ENCODE data around the gene EGFLAM. TPM values are rescaled to one million over a fixed set of nuclear protein-coding genes. Genes with fewer than 3 reads are reported as not detected.

Gene EGFLAM
- total and polyA plus RNA-seq, 2 of the 4 experiments (the other 2 are of a cell fraction): 0.77 to 1.1 TPM

DNA sequence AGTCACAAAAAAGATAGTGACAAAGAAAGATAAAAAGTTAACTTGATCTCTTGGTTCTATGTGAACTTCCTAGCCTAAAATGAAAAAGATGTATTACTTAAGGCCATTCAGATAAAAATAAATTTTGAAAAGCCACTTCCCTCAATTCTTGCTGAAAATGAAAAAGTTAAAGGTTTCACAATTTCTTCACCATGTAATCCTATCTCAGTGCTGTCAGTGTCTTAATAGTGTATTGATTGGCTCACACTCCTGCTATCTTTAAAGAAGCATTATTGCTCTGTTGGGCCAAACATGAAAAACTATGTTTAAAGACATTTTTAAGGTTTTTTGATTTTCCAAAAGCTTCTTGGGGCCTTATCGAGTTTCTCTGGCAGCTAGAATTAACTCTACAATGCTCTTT, 18.1 kb upstream of the EGFLAM start:
- no peaks in the 10 kb centered on the region for H3K36me3 ChIP-seq (ENCODE audit: control insufficient read depth, insufficient read depth, low read length)
- intact Hi-C loops (cut with micrococcal nuclease): no loop called here
- H3K56ac ChIP-seq (ENCODE audit: extremely low read depth, insufficient read depth, low read length): no peak overlapping the region
- H3K27ac ChIP-seq (ENCODE audit: insufficient read depth, low read length): no peak overlapping the region
- no peak for DNase-seq
- ATAC-seq (ENCODE audit: low read depth): no peak
- POLR2A ChIA-PET (ENCODE audit: unreplicated experiment): no interaction called here
- no peaks in the 10 kb centered on the region for H3K4me1 ChIP-seq (ENCODE audit: control insufficient read depth, insufficient read depth, low read length)
- H2BK15ac ChIP-seq (ENCODE audit: low read depth, low read length): no peak overlapping the region
- no peak overlapping the region for H2AFZ ChIP-seq (replicated peaks; ENCODE audit: low read length, poor library complexity)
- H4K5ac ChIP-seq (ENCODE audit: low read depth, low read length): no peak overlapping the region
- no peak overlapping the region for H2AK5ac ChIP-seq (ENCODE audit: low read depth, low read length)
- CTCF ChIA-PET: no interaction called here
- H2BK20ac ChIP-seq (ENCODE audit: low read depth, low read length): no peak overlapping the region
- dilution Hi-C loops (cut with HindIII; ENCODE audit: low sequenced_read_pairs, unreplicated experiment): no loop called here
- no peak overlapping the region for H4K91ac ChIP-seq (ENCODE audit: insufficient read depth, low read depth, low read length)
- H3K14ac ChIP-seq (replicated peaks; ENCODE audit: low read depth, low read length): no peak overlapping the region
- peaks cover 4% of the 10 kb centered on the region; the same call in 1 of the 2 replicates for H3K27me3 ChIP-seq (ENCODE audit: control insufficient read depth, insufficient read depth, low read length)
- no peak overlapping the region for H3K18ac ChIP-seq (ENCODE audit: low read depth, low read length)
- H2BK120ac ChIP-seq (ENCODE audit: low read depth, low read length): no peak overlapping the region
- BruUV-seq (replicated peaks): no TSS peak
- WGBS, 2 experiments (ENCODE audit: extremely low coverage in 2 of 2, insufficient read length in 1 of 2): no CpG with 5 or more reads among the region's 1 CpG
- H3K4ac ChIP-seq (ENCODE audit: low read depth, low read length): no peak overlapping the region
- no peaks in the 10 kb centered on the region for H3K9me1 ChIP-seq (ENCODE audit: insufficient read depth, low read length)
- H3K4me2 ChIP-seq (ENCODE audit: low read depth, low read length): no peak overlapping the region
- TF ChIP-seq MAFK (IDR thresholded peaks at IDR 0.05; ENCODE audit: low read depth, low read length) (no peak), RFX5 (IDR thresholded peaks at IDR 0.05; ENCODE audit: low read depth, low read length) (no peak), SMC3 (IDR thresholded peaks at IDR 0.05; ENCODE audit: low read depth, low read length) (no peak), MAZ (IDR thresholded peaks at IDR 0.05; ENCODE audit: borderline replicate concordance, low read depth, low read length) (no peak), POLR2A (IDR thresholded peaks at IDR 0.05; ENCODE audit: low read depth, low read length) (no peak), CEBPB (IDR thresholded peaks at IDR 0.05; ENCODE audit: low read depth, low read length) (no peak), BHLHE40 (IDR thresholded peaks at IDR 0.05; ENCODE audit: low read depth, low read length) (no peak), CHD1 (IDR thresholded peaks at IDR 0.05; ENCODE audit: low read depth, low read length) (no peak), FOS (IDR thresholded peaks at IDR 0.05; ENCODE audit: low read depth, low read length) (no peak), RAD21 (IDR thresholded peaks at IDR 0.05; ENCODE audit: low read length) (no peak), MXI1 (IDR thresholded peaks at IDR 0.05; ENCODE audit: borderline replicate concordance, low read depth, low read length) (no peak)
- TF ChIP-seq, protein P1, sequence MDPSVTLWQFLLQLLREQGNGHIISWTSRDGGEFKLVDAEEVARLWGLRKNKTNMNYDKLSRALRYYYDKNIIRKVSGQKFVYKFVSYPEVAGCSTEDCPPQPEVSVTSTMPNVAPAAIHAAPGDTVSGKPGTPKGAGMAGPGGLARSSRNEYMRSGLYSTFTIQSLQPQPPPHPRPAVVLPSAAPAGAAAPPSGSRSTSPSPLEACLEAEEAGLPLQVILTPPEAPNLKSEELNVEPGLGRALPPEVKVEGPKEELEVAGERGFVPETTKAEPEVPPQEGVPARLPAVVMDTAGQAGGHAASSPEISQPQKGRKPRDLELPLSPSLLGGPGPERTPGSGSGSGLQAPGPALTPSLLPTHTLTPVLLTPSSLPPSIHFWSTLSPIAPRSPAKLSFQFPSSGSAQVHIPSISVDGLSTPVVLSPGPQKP (IDR thresholded peaks at IDR 0.05; ENCODE audit: borderline replicate concordance, low read depth, low read length): no peak
- TF ChIP-seq, protein P2, sequence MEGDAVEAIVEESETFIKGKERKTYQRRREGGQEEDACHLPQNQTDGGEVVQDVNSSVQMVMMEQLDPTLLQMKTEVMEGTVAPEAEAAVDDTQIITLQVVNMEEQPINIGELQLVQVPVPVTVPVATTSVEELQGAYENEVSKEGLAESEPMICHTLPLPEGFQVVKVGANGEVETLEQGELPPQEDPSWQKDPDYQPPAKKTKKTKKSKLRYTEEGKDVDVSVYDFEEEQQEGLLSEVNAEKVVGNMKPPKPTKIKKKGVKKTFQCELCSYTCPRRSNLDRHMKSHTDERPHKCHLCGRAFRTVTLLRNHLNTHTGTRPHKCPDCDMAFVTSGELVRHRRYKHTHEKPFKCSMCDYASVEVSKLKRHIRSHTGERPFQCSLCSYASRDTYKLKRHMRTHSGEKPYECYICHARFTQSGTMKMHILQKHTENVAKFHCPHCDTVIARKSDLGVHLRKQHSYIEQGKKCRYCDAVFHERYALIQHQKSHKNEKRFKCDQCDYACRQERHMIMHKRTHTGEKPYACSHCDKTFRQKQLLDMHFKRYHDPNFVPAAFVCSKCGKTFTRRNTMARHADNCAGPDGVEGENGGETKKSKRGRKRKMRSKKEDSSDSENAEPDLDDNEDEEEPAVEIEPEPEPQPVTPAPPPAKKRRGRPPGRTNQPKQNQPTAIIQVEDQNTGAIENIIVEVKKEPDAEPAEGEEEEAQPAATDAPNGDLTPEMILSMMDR (conservative IDR thresholded peaks at IDR 0.05; ENCODE audit: low read depth, low read length): no peak
- TF ChIP-seq, protein P3, sequence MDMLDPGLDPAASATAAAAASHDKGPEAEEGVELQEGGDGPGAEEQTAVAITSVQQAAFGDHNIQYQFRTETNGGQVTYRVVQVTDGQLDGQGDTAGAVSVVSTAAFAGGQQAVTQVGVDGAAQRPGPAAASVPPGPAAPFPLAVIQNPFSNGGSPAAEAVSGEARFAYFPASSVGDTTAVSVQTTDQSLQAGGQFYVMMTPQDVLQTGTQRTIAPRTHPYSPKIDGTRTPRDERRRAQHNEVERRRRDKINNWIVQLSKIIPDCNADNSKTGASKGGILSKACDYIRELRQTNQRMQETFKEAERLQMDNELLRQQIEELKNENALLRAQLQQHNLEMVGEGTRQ (IDR thresholded peaks at IDR 0.05; ENCODE audit: low read depth, low read length): no peak
- H3K9me3 ChIP-seq (ENCODE audit: control insufficient read depth, insufficient read depth, low read length): no peaks in the 10 kb centered on the region
- H4K20me1 ChIP-seq (ENCODE audit: insufficient read depth, low read length): no peaks in the 10 kb centered on the region
- no peak overlapping the region for H3K9ac ChIP-seq (ENCODE audit: low read depth, low read length)
- H3K79me1 ChIP-seq (ENCODE audit: low read depth in 1 of 2, low read length in 2 of 2): no peaks in the 10 kb centered on the region
- no peak overlapping the region for H2BK5ac ChIP-seq (ENCODE audit: low read depth, low read length, poor library complexity, severe bottlenecking)
- no peak overlapping the region for H3K23ac ChIP-seq (ENCODE audit: low read depth, low read length)
- no peak overlapping the region for H2AK9ac ChIP-seq (replicated peaks; ENCODE audit: low read depth, low read length, poor library complexity)
- in situ Hi-C loops (cut with MboI; ENCODE audit: low sequenced_read_pairs): no loop called here
- no peak overlapping the region for H3K4me3 ChIP-seq (ENCODE audit: insufficient read depth, low read depth, low read length)
- no peak overlapping the region for H4K8ac ChIP-seq (ENCODE audit: low read depth in 2 of 2, low read length in 2 of 2)

Data from IMR-90 (cell line).